H9 (cell line): Measurements from ENCODE around the gene UCP3. TPM values are rescaled to one million over a fixed set of nuclear protein-coding genes. Genes with fewer than 3 reads are reported as not detected.

Experiments used
- DNase-seq: peaks from one replicate; pipeline ENCODE4 v3.0.0-alpha.2; 2017
- H2AFZ ChIP-seq: one replicate; pipeline ENCODE4 v1.6.1; 2013; ENCODE audit warnings: mild to moderate bottlenecking, low read length, control low read depth, moderate library complexity
- H2AK5ac ChIP-seq: 2 replicates; pipeline ENCODE4 v1.6.1; 2013; ENCODE audit warnings: low read length, control low read depth, mixed read lengths; ENCODE audit not compliant: insufficient read length
- H2BK120ac ChIP-seq: one replicate; pipeline ENCODE4 v1.6.1; 2013; ENCODE audit warnings: low read depth, mild to moderate bottlenecking, low read length, control low read depth, inconsistent platforms; ENCODE audit not compliant: poor library complexity, severe bottlenecking
- H2BK12ac ChIP-seq: 2 replicates; pipeline ENCODE4 v1.6.1; 2013; ENCODE audit warnings: low read length, control low read depth, mixed read lengths, low read depth; ENCODE audit not compliant: insufficient read length
- H2BK15ac ChIP-seq: 2 replicates; pipeline ENCODE4 v1.6.1; 2013; ENCODE audit warnings: low read depth, low read length, control low read depth
- H2BK20ac ChIP-seq: one replicate; pipeline ENCODE4 v1.6.1; 2013; ENCODE audit warnings: low read depth, mild to moderate bottlenecking, low read length, control low read depth, inconsistent platforms; ENCODE audit not compliant: poor library complexity, severe bottlenecking
- H2BK5ac ChIP-seq: 2 replicates; pipeline ENCODE4 v1.6.1; 2013; ENCODE audit warnings: low read length, control low read depth, mixed read lengths; ENCODE audit not compliant: insufficient read length
- H3K14ac ChIP-seq: 2 replicates; pipeline ENCODE4 v1.6.1; 2013; ENCODE audit warnings: low read length, control low read depth; ENCODE audit not compliant: insufficient read depth
- H3K18ac ChIP-seq: 2 replicates; pipeline ENCODE4 v1.6.1; 2013; ENCODE audit warnings: low read depth, mild to moderate bottlenecking, mixed read lengths, low read length, control low read depth; ENCODE audit not compliant: insufficient read length
- H3K23ac ChIP-seq: 2 replicates; pipeline ENCODE4 v1.6.1; 2013; ENCODE audit warnings: low read length, control low read depth, mixed read lengths, low read depth; ENCODE audit not compliant: insufficient read length
- H3K23me2 ChIP-seq: 2 replicates; pipeline ENCODE4 v1.6.1; 2013; ENCODE audit warnings: low read depth, mild to moderate bottlenecking, mixed read lengths, low read length, control low read depth; ENCODE audit not compliant: insufficient read length, poor library complexity, severe bottlenecking
- H3K27ac ChIP-seq: 2 replicates; pipeline ENCODE4 v1.5.1; 2013; ENCODE audit warnings: low read length, control low read depth, mixed read lengths, low read depth; ENCODE audit not compliant: insufficient read length
- H3K27me3 ChIP-seq: 2 replicates; pipeline ENCODE4 v1.6.1; 2013; ENCODE audit warnings: low read length, control low read depth, inconsistent platforms; ENCODE audit not compliant: insufficient read depth
- H3K4ac ChIP-seq: 2 replicates; pipeline ENCODE4 v1.6.1; 2013; ENCODE audit warnings: low read depth, mild to moderate bottlenecking, control low read depth, inconsistent platforms, low read length, moderate library complexity
- H3K4me1 ChIP-seq: 2 replicates; pipeline ENCODE4 v1.6.1; 2013; ENCODE audit warnings: low read length, control low read depth, inconsistent platforms; ENCODE audit not compliant: insufficient read depth
- H3K4me2 ChIP-seq: 2 replicates; pipeline ENCODE4 v1.6.1; 2013; ENCODE audit warnings: low read length, control low read depth, mixed read lengths; ENCODE audit not compliant: insufficient read length, insufficient read depth
- H3K56ac ChIP-seq: 2 replicates; pipeline ENCODE4 v1.6.1; 2013; ENCODE audit warnings: low read depth, mild to moderate bottlenecking, mixed read lengths, low read length, control low read depth; ENCODE audit not compliant: insufficient read length
- H3K79me1 ChIP-seq: 2 replicates; pipeline ENCODE4 v1.6.1; 2013; ENCODE audit warnings: low read depth, mild to moderate bottlenecking, moderate library complexity, low read length, control low read depth, inconsistent platforms; ENCODE audit not compliant: insufficient read depth, poor library complexity, severe bottlenecking
- H3K79me2 ChIP-seq: 2 replicates; pipeline ENCODE4 v1.6.1; 2013; ENCODE audit warnings: low read length, control low read depth, inconsistent platforms; ENCODE audit not compliant: insufficient read depth
- H3K9ac ChIP-seq: 2 replicates; pipeline ENCODE4 v1.6.1; 2013; ENCODE audit warnings: low read length, control low read depth, mixed read lengths; ENCODE audit not compliant: insufficient read length; ENCODE audit errors: extremely low read depth
- H3K9me3 ChIP-seq: one replicate; pipeline ENCODE4 v1.6.1; 2013; ENCODE audit warnings: low read depth, low read length, inconsistent platforms; ENCODE audit not compliant: control insufficient read depth
- H3T11ph ChIP-seq: one replicate; pipeline ENCODE4 v1.6.1; 2013; ENCODE audit warnings: mild to moderate bottlenecking, low read length, control low read depth, inconsistent platforms
- H4K20me1 ChIP-seq: one replicate; pipeline ENCODE4 v1.6.1; 2013; ENCODE audit not compliant: control insufficient read depth, insufficient read length, insufficient read depth
- H4K5ac ChIP-seq: 2 replicates; pipeline ENCODE4 v1.6.1; 2013; ENCODE audit warnings: low read depth, mild to moderate bottlenecking, mixed read lengths, low read length, control low read depth; ENCODE audit not compliant: insufficient read length
- H4K8ac ChIP-seq: replicated peaks from 2 replicates; pipeline ENCODE4 v1.6.1; 2013; ENCODE audit warnings: low read length, control low read depth, mixed read lengths, low read depth; ENCODE audit not compliant: insufficient read length
- H4K91ac ChIP-seq: 2 replicates; pipeline ENCODE4 v1.6.1; 2013; ENCODE audit warnings: low read depth, mild to moderate bottlenecking, moderate library complexity, mixed read lengths, low read length, control low read depth; ENCODE audit not compliant: insufficient read length
- H3K27ac Mint-ChIP-seq, 3 experiments: 2 replicates in 2 of 3; 3 replicates in 1 of 3; pipeline ENCODE4 v1.8.0; 2020 to 2021; ENCODE audit warnings: mixed read lengths in 3 of 3, mild to moderate bottlenecking in 1 of 3, moderate library complexity in 1 of 3
- H3K27me3 Mint-ChIP-seq: 2 replicates; pipeline ENCODE4 v1.8.0; 2021; ENCODE audit warnings: low read depth, mild to moderate bottlenecking, moderate library complexity, mixed read lengths
- H3K36me3 Mint-ChIP-seq, 3 experiments: 2 replicates in 2 of 3; 3 replicates in 1 of 3; pipeline ENCODE4 v1.8.0; 2020 to 2021; ENCODE audit warnings: low read depth in 3 of 3, mixed read lengths in 3 of 3; ENCODE audit not compliant: insufficient read depth in 1 of 3
- H3K4me1 Mint-ChIP-seq, 2 experiments: 2 replicates each; pipeline ENCODE4 v1.8.0; 2020; ENCODE audit warnings: mixed read lengths in 2 of 2
- H3K4me3 Mint-ChIP-seq, 2 experiments: 2 replicates in 1 of 2; 3 replicates in 1 of 2; pipeline ENCODE4 v1.8.0; 2020 to 2021; ENCODE audit warnings: mild to moderate bottlenecking in 2 of 2, mixed read lengths in 2 of 2, moderate library complexity in 1 of 2
- H3K9me3 Mint-ChIP-seq, 2 experiments: 2 replicates in 1 of 2; 3 replicates in 1 of 2; pipeline ENCODE4 v1.8.0; 2020; ENCODE audit warnings: mild to moderate bottlenecking in 2 of 2, mixed read lengths in 2 of 2, moderate library complexity in 1 of 2
- CTCF ChIP-seq: fragments of 200-600 bp; sonication (generic); conservative IDR thresholded peaks from 3 replicates; pipeline ENCODE4 v1.8.0; 2021; ENCODE audit warnings: antibody characterized with exemption, mild to moderate bottlenecking
- WGBS: extraction: QIAGEN DNeasy Blood & Tissue Kit; methylation state at CpG from one replicate; pipeline ENCODE4 v1.1.7; 2013; ENCODE audit warnings: missing lambda C conversion rate, low lambda C conversion rate, mixed read lengths; ENCODE audit not compliant: insufficient read length; ENCODE audit errors: extremely low coverage; 5-methylcytosine and 5-hydroxymethylcytosine counted together
- total RNA-seq: library from RNA; stranded (reverse); gene quantifications from 2 replicates; pipeline ENCODE4 v1.2.1, GENCODE V29; 2021

Gene UCP3
- total RNA-seq, 1 experiment from 2014 or later = 0.85 TPM

- H4K91ac ChIP-seq = no peak overlapping the region
- no peak overlapping the region for H2BK5ac ChIP-seq
- H3K23me2 ChIP-seq = no peaks in the 10 kb centered on the region
- no peak overlapping the region for H3K27ac ChIP-seq
- H3K4ac ChIP-seq = no peak overlapping the region
- H3K23ac ChIP-seq = no peak overlapping the region
- H2BK12ac ChIP-seq = no peak overlapping the region
- no peak overlapping the region for H2BK120ac ChIP-seq
- no peak overlapping the region for H2AFZ ChIP-seq
- H3K56ac ChIP-seq = no peak overlapping the region
- H3K9ac ChIP-seq = no peak overlapping the region
- TF ChIP-seq CTCF = no peak
- no peaks in the 10 kb centered on the region for H3K79me2 ChIP-seq
- no peak overlapping the region for H3K14ac ChIP-seq
- WGBS = no CpG with 5 or more reads among the region's 2 CpGs
- H3K4me1 ChIP-seq = no peaks in the 10 kb centered on the region
- H3K9me3 ChIP-seq = no peaks in the 10 kb centered on the region
- H3K27me3 ChIP-seq = no peaks in the 10 kb centered on the region
- H2BK20ac ChIP-seq = no peak overlapping the region
- Mint-ChIP-seq H3K4me3 (no peak overlapping the region), H3K9me3 (no peaks in the 10 kb centered on the region), H3K27ac (no peak overlapping the region), H3K4me1 (peaks cover 8 to 12% of the 10 kb centered on the region in 2 experiments), H3K36me3 (peaks cover 0 to 21% (median 12%) of the 10 kb centered on the region in 3 experiments; a peak in 5 of 7 replicates), H3K27me3 (no peaks in the 10 kb centered on the region; the same call in 1 of the 2 replicates)
- no peak overlapping the region for H4K5ac ChIP-seq
- no peak overlapping the region for H2AK5ac ChIP-seq
- H2BK15ac ChIP-seq = no peak overlapping the region
- H3K18ac ChIP-seq = no peak overlapping the region
- H4K20me1 ChIP-seq = no peaks in the 10 kb centered on the region
- no peak overlapping the region for H4K8ac ChIP-seq
- H3K4me2 ChIP-seq = no peak overlapping the region
- H3K79me1 ChIP-seq = no peaks in the 10 kb centered on the region
- H3T11ph ChIP-seq = no peak overlapping the region
- no peak for DNase-seq
These were observed 6.0 kb upstream of the UCP3 start for GRCh38 chr11:74014880-74015279.
